ENCODE data around the gene NISCH. TPM values are rescaled to one million over a fixed set of nuclear protein-coding genes. Genes with fewer than 3 reads are reported as not detected.

The NISCH gene
- total and polyA plus RNA-seq, 3 donors from 2014 or later = 166 to 327 (median 315) TPM

- TF ChIP-seq CTCF (IDR thresholded peaks at IDR 0.05) (no peak), POLR2A (IDR thresholded peaks at IDR 0.05) (no peak)
- 77 to 79% methylated on average over 10 of the region's 10 CpGs for WGBS, 2 donors
- Histone ChIP-seq H3K27me3 (no peaks in the 10 kb centered on the region), H3K4me1 (peaks cover 20% of the 10 kb centered on the region), H3K27ac (no peak overlapping the region), H3K4me3 (no peak overlapping the region), H3K36me3 (ENCODE audit: low read depth, missing control alignments) (no peaks in the 10 kb centered on the region), H3K9me3 (no peaks in the 10 kb centered on the region)
- intact Hi-C loops (cut with DNase I; ENCODE audit: low total_unique reads) = no loop called here
- DNase-seq = no peak
Measured at GRCh38 chr3:52431459-52432223, 23.8 kb upstream of the NISCH start.

DNA sequence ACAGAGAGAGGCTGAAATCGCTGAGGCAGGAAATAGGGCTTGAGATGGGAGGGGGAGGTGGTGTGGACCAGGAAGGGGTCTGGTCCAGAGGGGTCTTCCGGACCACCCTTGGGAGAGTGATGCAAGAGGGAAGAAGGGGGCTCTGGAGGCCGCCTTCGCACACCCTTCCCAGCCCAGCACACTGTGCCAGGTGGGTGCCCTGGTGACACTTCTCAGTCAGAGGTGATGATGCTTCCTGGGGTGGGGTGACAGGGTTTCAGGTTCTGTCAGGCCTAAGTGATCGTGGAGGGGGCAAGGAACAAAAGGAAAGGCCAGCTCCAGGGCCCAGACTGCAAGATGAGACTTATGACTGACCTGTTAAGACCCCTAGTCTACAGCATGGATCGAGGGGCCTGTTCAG is 23.2 kb upstream of the NISCH start:
- TF ChIP-seq POLR2A (IDR thresholded peaks at IDR 0.05) (no peak), CTCF (IDR thresholded peaks at IDR 0.05) (no peak)
- no peak overlapping the region for H3K4me3 ChIP-seq
- no peak for DNase-seq
- 83 to 90% methylated on average over 6 of the region's 6 CpGs for WGBS, 2 donors
- no peaks in the 10 kb centered on the region for H3K27me3 ChIP-seq
- H3K27ac ChIP-seq = no peak overlapping the region
- intact Hi-C loops (cut with DNase I; ENCODE audit: low total_unique reads) = no loop called here
- no peaks in the 10 kb centered on the region for H3K36me3 ChIP-seq (ENCODE audit: low read depth, missing control alignments)
- peaks cover 20% of the 10 kb centered on the region for H3K4me1 ChIP-seq
- no peaks in the 10 kb centered on the region for H3K9me3 ChIP-seq

GRCh38 chr3:52432691-52433141 is 22.7 kb upstream of the NISCH start:
- Histone ChIP-seq H3K36me3 (ENCODE audit: low read depth, missing control alignments) (no peaks in the 10 kb centered on the region), H3K4me3 (no peak overlapping the region), H3K9me3 (no peaks in the 10 kb centered on the region), H3K4me1 (peaks cover 20% of the 10 kb centered on the region), H3K27ac (no peak overlapping the region), H3K27me3 (no peaks in the 10 kb centered on the region)
- 48 to 54% methylated on average over 3 to 4 of the region's 4 CpGs for WGBS, 2 donors
- DNase-seq = no peak
- intact Hi-C loops (cut with DNase I; ENCODE audit: low total_unique reads) = no loop called here
- TF ChIP-seq POLR2A (IDR thresholded peaks at IDR 0.05) (no peak), CTCF (IDR thresholded peaks at IDR 0.05) (no peak)

DNA sequence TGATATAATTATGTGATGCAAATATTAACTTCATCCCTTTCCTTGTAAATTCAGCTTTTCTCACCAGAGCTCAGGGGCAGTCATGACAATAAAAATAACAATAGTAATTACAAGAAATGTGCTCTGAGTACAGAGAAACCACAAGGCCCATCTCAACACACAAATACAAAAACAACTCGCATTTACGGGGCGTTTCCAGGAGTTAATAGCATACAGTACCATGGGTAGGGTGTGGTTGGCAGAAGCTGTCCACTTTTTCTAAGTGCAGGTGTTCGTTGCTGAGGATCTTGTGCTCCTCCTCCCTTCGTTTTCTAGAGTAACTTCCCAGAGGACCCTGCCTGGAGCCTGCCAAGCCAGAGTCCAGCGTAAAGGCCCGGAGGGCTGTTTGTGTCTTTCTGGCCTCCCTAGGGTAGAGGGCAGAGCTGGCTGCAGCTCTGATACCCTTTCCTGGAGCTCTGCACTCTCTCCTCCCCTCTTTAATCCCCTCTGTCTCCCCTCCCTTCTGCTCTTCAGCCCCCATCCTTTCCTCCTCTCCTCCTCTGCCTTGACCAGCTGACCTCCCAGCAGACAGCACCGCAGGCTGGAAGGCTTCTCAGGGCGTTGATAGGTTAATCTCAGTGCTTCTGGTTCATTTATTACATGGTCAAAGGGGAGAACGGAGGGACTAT is 21.9 kb upstream of the NISCH start:
- Histone ChIP-seq H3K27me3 (no peaks in the 10 kb centered on the region), H3K4me1 (peaks cover 20% of the 10 kb centered on the region), H3K36me3 (ENCODE audit: low read depth, missing control alignments) (no peaks in the 10 kb centered on the region), H3K4me3 (no peak overlapping the region), H3K9me3 (no peaks in the 10 kb centered on the region), H3K27ac (peak overlapping the region; percentile 48 to 50)
- intact Hi-C loops (cut with DNase I; ENCODE audit: low total_unique reads) = no loop called here
- DNase-seq = no peak
- WGBS, 2 donors = 42 to 60% methylated on average over 10 of the region's 10 CpGs
- TF ChIP-seq CTCF (IDR thresholded peaks at IDR 0.05) = no peak
- TF ChIP-seq POLR2A (IDR thresholded peaks at IDR 0.05) = no peak

All from testis (tissue), 3 donors.